ENCODE measurements around the gene ATP2B2. TPM values are rescaled to one million over a fixed set of nuclear protein-coding genes. Genes with fewer than 3 reads are reported as not detected.

The ATP2B2 gene
- total RNA-seq, 1 donor from 2014 or later, result 0.06 TPM

DNA sequence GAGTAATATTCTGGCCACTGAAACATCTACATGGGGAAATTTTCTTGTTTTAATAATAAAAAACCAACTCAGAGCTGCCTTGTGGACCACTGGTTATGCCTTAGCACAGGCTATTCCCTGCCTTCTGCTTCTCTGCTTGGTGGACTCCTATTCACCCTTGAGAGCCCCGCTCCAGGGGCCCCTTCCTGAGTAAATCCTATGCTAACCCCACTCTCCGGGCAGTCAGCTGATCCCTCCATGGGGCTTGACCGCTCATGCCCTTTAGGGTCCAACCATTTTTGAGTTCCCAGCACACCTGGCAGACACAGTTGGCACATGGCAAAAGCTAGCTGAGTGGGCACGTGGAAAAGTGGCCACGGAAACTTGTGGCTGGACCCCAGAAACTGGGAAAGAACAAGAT, 38.2 kb downstream of the ATP2B2 start:
- TF ChIP-seq, protein P1, sequence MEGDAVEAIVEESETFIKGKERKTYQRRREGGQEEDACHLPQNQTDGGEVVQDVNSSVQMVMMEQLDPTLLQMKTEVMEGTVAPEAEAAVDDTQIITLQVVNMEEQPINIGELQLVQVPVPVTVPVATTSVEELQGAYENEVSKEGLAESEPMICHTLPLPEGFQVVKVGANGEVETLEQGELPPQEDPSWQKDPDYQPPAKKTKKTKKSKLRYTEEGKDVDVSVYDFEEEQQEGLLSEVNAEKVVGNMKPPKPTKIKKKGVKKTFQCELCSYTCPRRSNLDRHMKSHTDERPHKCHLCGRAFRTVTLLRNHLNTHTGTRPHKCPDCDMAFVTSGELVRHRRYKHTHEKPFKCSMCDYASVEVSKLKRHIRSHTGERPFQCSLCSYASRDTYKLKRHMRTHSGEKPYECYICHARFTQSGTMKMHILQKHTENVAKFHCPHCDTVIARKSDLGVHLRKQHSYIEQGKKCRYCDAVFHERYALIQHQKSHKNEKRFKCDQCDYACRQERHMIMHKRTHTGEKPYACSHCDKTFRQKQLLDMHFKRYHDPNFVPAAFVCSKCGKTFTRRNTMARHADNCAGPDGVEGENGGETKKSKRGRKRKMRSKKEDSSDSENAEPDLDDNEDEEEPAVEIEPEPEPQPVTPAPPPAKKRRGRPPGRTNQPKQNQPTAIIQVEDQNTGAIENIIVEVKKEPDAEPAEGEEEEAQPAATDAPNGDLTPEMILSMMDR (IDR thresholded peaks at IDR 0.05), result no peak

DNA sequence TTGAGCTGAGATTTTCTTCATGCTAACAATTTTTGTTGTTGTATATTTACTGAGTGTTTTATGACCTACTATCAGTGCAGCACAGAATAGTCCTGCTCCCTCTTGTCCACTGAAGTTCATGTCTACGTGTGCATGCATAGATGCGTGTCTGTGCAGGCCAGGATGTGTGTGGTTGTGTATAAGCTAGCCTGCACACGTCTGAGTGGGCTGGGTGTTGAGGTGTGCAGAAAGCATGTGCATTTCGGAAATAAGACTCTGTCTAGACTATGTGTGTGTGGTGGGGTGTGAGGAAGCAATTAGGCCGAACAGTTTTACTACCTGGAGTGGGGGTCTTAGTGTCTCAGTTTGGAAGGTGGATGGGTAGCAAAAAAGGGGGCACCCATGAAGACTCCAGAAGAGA, 39.2 kb downstream of the ATP2B2 start:
- Histone ChIP-seq H3K27ac (no peak overlapping the region), H3K4me1 (no peaks in the 10 kb centered on the region), H3K4me3 (no peak overlapping the region), H3K36me3 (no peaks in the 10 kb centered on the region), H3K27me3 (peaks cover 3% of the 10 kb centered on the region), H3K9me3 (no peaks in the 10 kb centered on the region)
- TF ChIP-seq, protein P1 (IDR thresholded peaks at IDR 0.05), result no peak
- DNase-seq (no peak), ATAC-seq (no peak)
- intact Hi-C loops (cut with DNase I), result no loop called here

More for the DNA sequence above, 38.2 kb downstream of the ATP2B2 start:
- Histone ChIP-seq H3K27me3 (peaks cover 6% of the 10 kb centered on the region), H3K9me3 (no peaks in the 10 kb centered on the region), H3K36me3 (no peaks in the 10 kb centered on the region), H3K4me3 (no peak overlapping the region), H3K4me1 (no peaks in the 10 kb centered on the region), H3K27ac (no peak overlapping the region)
- DNase-seq (no peak), ATAC-seq (no peak)
- intact Hi-C loops (cut with DNase I), result no loop called here

DNA sequence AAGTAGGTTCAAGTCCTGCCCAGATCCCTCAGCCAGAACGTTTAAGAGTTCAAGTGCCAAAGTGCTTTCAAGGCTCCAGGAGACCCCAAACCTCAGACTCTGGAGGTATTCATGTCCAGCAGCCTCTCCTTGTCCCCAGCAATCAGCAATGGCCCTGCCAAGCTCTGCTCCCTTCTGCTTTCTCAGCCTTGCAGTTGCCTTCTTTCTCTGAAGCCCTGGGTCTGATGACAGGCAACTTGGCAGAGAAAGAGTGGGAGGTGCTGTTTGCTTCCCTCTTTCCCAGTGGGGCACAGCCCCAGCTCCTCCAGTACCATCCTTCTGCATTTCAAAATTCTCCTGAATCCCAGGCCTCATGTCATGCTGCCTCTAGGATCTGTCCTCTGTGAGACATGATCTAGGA, 40.2 kb downstream of the ATP2B2 start:
- no peaks in the 10 kb centered on the region for H3K27me3 ChIP-seq
- TF ChIP-seq, protein P1 (IDR thresholded peaks at IDR 0.05), result no peak
- H3K4me1 ChIP-seq, result no peaks in the 10 kb centered on the region
- no peak for DNase-seq
- no peaks in the 10 kb centered on the region for H3K9me3 ChIP-seq
- intact Hi-C loops (cut with DNase I), result no loop called here
- no peak overlapping the region for H3K4me3 ChIP-seq
- H3K36me3 ChIP-seq, result no peaks in the 10 kb centered on the region
- H3K27ac ChIP-seq, result no peak overlapping the region
- ATAC-seq, result no peak

DNA sequence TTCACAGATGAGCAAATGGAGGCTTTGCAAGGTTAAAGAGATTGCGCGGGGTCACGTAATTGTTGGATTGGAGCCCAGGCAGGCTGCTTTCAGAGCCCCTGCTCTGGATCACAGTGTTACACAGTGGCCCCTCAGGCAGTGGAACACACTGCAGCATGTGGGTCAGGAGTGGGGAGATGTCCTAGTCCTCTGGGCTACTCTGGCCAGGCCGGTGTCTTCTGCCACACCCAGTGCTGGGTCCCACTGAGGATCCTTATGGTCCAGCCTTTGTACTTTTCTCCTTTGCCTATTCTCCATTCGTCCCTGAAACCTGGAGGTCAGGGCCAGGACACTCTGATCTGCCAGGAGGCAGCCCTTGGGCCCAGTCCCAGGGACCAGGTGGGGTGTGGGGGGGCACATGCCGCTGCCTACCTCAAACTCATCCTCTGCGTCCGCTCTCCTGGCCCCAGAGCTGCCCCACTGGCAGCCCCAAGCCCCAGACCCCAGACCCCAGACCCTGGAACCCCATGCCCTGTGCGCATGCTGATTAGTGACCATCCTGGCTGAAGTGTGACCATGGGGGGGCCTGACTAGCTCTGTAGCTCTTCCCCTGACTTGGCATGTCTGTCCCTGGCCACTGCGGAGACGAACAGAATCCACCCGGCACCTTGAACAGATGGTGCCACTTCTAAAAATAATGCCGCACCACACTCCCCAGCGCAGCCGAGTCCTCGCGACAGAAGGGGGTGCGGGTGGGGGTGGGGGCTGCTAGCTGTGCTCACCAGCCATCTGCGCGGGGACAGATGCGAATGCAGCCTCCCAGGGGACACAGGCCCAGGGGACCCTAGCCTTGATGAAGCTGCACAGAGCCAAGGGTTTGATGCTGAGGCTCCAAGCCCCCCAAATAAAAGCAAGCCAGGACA, 41.6 kb downstream of the ATP2B2 start:
- no peak for DNase-seq
- H3K4me1 ChIP-seq, result no peaks in the 10 kb centered on the region

DNA sequence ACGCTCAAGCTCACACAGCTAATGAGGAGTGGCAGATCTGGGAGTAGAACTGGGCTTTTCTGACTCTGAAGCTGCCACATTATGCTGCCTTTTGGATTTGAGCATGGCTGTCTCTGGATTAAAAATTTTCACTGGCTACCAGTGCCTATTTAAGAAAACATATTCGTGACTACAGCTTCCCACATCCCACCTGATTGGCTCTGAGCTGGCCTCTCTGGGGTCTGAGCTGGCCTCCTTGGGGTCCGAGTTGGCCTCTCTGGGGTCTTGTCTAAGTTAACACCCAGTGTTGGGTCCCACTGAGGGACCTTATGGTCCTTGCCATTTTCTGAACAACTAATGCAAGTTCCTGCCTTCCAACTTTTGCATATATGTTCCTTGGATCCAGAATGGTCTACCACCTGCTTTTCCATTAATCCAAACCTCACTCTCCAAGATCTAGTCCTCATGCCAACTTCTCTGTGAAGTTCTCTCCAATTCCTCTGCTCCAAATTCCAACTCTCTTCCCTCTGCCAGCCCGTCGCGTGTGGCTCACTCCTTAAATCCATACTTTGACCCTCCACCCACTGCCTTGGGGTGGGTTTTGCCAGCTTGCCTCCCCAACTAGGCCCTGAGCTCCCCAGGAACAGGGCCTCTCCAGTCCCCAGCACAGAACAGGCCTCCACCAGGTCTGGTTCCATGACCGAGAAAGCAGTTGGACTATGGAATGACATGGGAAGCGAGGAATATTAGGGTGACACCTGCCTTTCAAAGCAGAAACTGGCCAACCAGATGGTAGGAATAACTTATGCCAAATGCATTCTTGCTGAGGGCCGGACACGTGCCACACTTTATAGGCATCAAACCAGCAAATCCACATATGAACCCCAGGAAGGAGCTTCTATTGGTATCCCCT, 42.5 kb downstream of the ATP2B2 start:
- H3K36me3 ChIP-seq, result no peaks in the 10 kb centered on the region
- TF ChIP-seq, protein P1 (IDR thresholded peaks at IDR 0.05), result no peak
- H3K4me1 ChIP-seq, result no peaks in the 10 kb centered on the region

More for the DNA sequence above, 41.6 kb downstream of the ATP2B2 start:
- Histone ChIP-seq H3K27ac (no peak overlapping the region), H3K4me3 (no peak overlapping the region), H3K36me3 (no peaks in the 10 kb centered on the region), H3K9me3 (no peaks in the 10 kb centered on the region), H3K27me3 (no peaks in the 10 kb centered on the region)
- TF ChIP-seq, protein P1 (IDR thresholded peaks at IDR 0.05), result no peak
- intact Hi-C loops (cut with DNase I), result no loop called here
- ATAC-seq, result no peak

More for the DNA sequence above, 42.5 kb downstream of the ATP2B2 start:
- intact Hi-C loops (cut with DNase I), result no loop called here
- no peaks in the 10 kb centered on the region for H3K9me3 ChIP-seq
- H3K4me3 ChIP-seq, result no peak overlapping the region
- ATAC-seq, result no peak
- no peak for DNase-seq
- no peak overlapping the region for H3K27ac ChIP-seq
- no peaks in the 10 kb centered on the region for H3K27me3 ChIP-seq

Data from upper lobe of right lung (tissue), 1 donor.